ENCODE measurements around the gene ATP4B. TPM values are rescaled to one million over a fixed set of nuclear protein-coding genes. Genes with fewer than 3 reads are reported as not detected.

ATP4B gene
- total and polyA plus RNA-seq, 2 of the 8 experiments (the other 6 are each of a cell fraction or from before 2014, with no cell fraction given) = 0.05 TPM; not detected in 1

DNA sequence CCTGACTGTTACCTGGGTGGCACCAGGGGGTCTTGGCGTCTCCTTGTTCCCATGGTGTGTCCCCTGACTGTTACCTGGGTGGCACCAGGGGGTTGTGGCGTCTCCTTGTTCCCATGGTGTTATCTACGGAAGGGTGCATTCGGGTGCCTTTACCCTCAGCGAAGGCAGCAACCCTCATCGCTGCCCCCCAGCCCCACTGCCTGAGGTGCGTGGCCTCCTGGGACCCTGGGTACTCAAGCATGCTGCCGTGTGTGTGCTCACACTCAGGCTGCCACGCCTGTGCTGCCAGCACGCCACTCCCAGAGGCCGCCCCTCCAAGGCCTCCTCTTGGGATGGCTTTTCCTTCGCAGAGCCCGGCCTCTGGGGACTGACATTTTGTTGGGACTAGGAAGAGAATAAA, 48.4 kb downstream of the ATP4B start:
- ChIA-PET POLR2A (ENCODE audit: partially characterized antibody) (no interaction called here), CTCF (ENCODE audit: partially characterized antibody) (no interaction called here)
- Histone ChIP-seq H4K20me1 (replicated peaks in 1 of 2; ENCODE audit: control insufficient read depth in 1 of 2, insufficient read depth in 2 of 2, low read length in 2 of 2) (peaks cover 6 to 29% of the 10 kb centered on the region in 2 experiments), H3K79me2 (ENCODE audit: control insufficient read depth in 1 of 2, insufficient read depth in 2 of 2, low read length in 2 of 2) (peaks cover 7 to 82% of the 10 kb centered on the region in 2 experiments), H3K4ac (replicated peaks; ENCODE audit: insufficient read length, low read depth, low read length) (no peak overlapping the region), H4K91ac (replicated peaks; ENCODE audit: insufficient read length, low read length) (no peak overlapping the region), H2AFZ (ENCODE audit: low read length) (no peak overlapping the region), H3K56ac (replicated peaks; ENCODE audit: insufficient read length, low read depth, low read length) (no peak overlapping the region), H2BK20ac (ENCODE audit: low read length) (no peak overlapping the region), H4K8ac (ENCODE audit: extremely low read depth, insufficient read depth, low read length) (no peak overlapping the region; the same call in 1 of the 2 replicates), H3K27me3 (replicated peaks in 1 of 4; ENCODE audit: control insufficient read depth in 3 of 4, extremely low read depth in 1 of 4, insufficient read depth in 3 of 4, low read length in 3 of 4) (no peaks in the 10 kb centered on the region; a peak in 1 of 7 replicates), H3K18ac (ENCODE audit: extremely low read depth, low read length) (no peak overlapping the region), H2AK5ac (ENCODE audit: low read depth, low read length) (no peak overlapping the region), H3K36me3 (ENCODE audit: control insufficient read depth in 2 of 4, insufficient read depth in 4 of 4, low read length in 3 of 4) (peaks cover 2 to 13% (median 4%) of the 10 kb centered on the region in 4 experiments; a peak in 4 of 8 replicates), H3K4me2 (ENCODE audit: insufficient read depth in 1 of 2, low read depth in 2 of 2, low read length in 2 of 2) (no peak overlapping the region), H3K4me1 (replicated peaks in 1 of 4; ENCODE audit: control insufficient read depth in 3 of 4, insufficient read depth in 4 of 4, low read length in 3 of 4) (no peaks in the 10 kb centered on the region; a peak in 3 of 7 replicates), H3K23me2 (ENCODE audit: low read depth, low read length) (peaks cover 10% of the 10 kb centered on the region), H2BK12ac (ENCODE audit: low read depth, low read length) (no peak overlapping the region), H3K79me1 (ENCODE audit: low read depth, low read length) (peaks cover 37% of the 10 kb centered on the region), H2BK5ac (ENCODE audit: low read depth, low read length) (peak overlapping the region; percentile 9), H3K23ac (ENCODE audit: insufficient read length) (no peak overlapping the region), H3K4me3 (ENCODE audit: extremely low read depth in 1 of 4, insufficient read depth in 2 of 4, low read depth in 3 of 4, low read length in 4 of 4) (no peak overlapping the region), H3K27ac (ENCODE audit: low read depth, low read length) (no peak overlapping the region), H3K14ac (ENCODE audit: insufficient read length) (no peak overlapping the region), H3K9ac (replicated peaks in 1 of 4; ENCODE audit: extremely low read depth in 1 of 4, low read depth in 3 of 4, low read length in 3 of 4) (no peak overlapping the region), H3K9me3 (ENCODE audit: insufficient read depth in 2 of 2, low read depth in 1 of 2, low read length in 1 of 2) (no peaks in the 10 kb centered on the region), H2BK15ac (ENCODE audit: low read length) (no peak overlapping the region), H2BK120ac (replicated peaks; ENCODE audit: low read depth, low read length) (no peak overlapping the region), H4K5ac (ENCODE audit: insufficient read length, low read depth, low read length) (no peak overlapping the region)
- WGBS, 2 experiments (ENCODE audit: extremely low coverage in 1 of 2, insufficient coverage in 1 of 2, insufficient read length in 1 of 2, insufficient replicate concordance in 2 of 2, low coverage in 1 of 2, low lambda C conversion rate in 2 of 2, missing lambda C conversion rate in 1 of 2) = 98% methylated on average over 13 of the region's 13 CpGs; no CpG with 5 or more reads in 1 of the 2 experiments
- no peak for FAIRE-seq
- DNase-seq (ENCODE audit: low read depth in 1 of 2, low spot score in 2 of 2) = no peak
- TF ChIP-seq GTF2F1 (IDR thresholded peaks at IDR 0.05; ENCODE audit: borderline replicate concordance, low read depth, low read length) = no peak
- no peak for TF ChIP-seq SIX5 (IDR thresholded peaks at IDR 0.05; ENCODE audit: low read depth, low read length)
- TF ChIP-seq TAF1 (IDR thresholded peaks at IDR 0.05; ENCODE audit: low read depth, low read length) = no peak
- TF ChIP-seq KDM4A (IDR thresholded peaks at IDR 0.05; ENCODE audit: low read depth, low read length, severe bottlenecking) = no peak
- TF ChIP-seq RAD21 (IDR thresholded peaks at IDR 0.05 in 1 of 2, conservative IDR thresholded peaks at IDR 0.05 in 1 of 2; ENCODE audit: low read depth in 2 of 2, low read length in 2 of 2) = no peak
- TF ChIP-seq, protein P1, sequence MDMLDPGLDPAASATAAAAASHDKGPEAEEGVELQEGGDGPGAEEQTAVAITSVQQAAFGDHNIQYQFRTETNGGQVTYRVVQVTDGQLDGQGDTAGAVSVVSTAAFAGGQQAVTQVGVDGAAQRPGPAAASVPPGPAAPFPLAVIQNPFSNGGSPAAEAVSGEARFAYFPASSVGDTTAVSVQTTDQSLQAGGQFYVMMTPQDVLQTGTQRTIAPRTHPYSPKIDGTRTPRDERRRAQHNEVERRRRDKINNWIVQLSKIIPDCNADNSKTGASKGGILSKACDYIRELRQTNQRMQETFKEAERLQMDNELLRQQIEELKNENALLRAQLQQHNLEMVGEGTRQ (IDR thresholded peaks at IDR 0.05; ENCODE audit: low read length) = no peak
- TF ChIP-seq BCL11A (IDR thresholded peaks at IDR 0.05; ENCODE audit: low read depth in 2 of 2, low read length in 2 of 2) = no peak
- TF ChIP-seq NANOG (IDR thresholded peaks at IDR 0.05; ENCODE audit: insufficient read depth, low read depth, low read length, poor library complexity, severe bottlenecking) = no peak
- TF ChIP-seq, protein P2, sequence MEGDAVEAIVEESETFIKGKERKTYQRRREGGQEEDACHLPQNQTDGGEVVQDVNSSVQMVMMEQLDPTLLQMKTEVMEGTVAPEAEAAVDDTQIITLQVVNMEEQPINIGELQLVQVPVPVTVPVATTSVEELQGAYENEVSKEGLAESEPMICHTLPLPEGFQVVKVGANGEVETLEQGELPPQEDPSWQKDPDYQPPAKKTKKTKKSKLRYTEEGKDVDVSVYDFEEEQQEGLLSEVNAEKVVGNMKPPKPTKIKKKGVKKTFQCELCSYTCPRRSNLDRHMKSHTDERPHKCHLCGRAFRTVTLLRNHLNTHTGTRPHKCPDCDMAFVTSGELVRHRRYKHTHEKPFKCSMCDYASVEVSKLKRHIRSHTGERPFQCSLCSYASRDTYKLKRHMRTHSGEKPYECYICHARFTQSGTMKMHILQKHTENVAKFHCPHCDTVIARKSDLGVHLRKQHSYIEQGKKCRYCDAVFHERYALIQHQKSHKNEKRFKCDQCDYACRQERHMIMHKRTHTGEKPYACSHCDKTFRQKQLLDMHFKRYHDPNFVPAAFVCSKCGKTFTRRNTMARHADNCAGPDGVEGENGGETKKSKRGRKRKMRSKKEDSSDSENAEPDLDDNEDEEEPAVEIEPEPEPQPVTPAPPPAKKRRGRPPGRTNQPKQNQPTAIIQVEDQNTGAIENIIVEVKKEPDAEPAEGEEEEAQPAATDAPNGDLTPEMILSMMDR (IDR thresholded peaks at IDR 0.05; ENCODE audit: control extremely low read depth in 1 of 3, insufficient read depth in 1 of 3, low read depth in 1 of 3, low read length in 3 of 3) = no peak

All from H1 (cell line).